Measurements from ENCODE around the gene ZSWIM8. TPM values are rescaled to one million over a fixed set of nuclear protein-coding genes. Genes with fewer than 3 reads are reported as not detected.
A peak's percentile ranks its signal among the peaks of the same experiment; 100 is the strongest.

Gene ZSWIM8
- polyA plus RNA-seq, 2 of the 4 experiments (the other 2 are of a cell fraction) = 24.3 to 44.5 TPM

DNA sequence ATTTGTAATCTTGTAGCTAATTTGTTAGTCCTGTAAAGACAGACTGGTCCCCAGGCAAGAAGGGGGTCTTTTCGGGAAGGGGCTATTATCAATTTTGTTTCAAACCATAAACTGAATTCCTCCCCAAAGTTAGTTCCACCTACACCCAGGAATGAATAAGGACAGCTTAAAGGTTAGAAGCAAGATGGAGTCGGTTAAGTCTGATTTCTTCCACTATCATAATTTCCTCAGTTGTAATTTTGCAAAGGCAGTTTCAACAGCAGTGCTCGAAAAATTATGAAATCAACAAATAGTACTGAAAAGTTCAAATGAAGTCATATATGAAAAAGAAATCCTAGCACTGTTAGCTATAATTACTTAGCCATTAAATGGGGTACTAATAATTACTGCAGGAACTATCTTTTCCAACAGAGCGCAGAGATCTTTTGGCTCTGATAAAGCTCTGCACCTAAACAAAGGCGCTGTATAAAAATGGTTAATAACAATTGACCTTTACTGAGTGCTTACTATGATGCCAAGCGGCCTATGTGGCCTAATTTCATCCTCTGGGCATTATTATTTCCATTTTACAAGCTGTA lies 42.0 kb upstream of the ZSWIM8 start (continued):
- TF ChIP-seq, protein P1, sequence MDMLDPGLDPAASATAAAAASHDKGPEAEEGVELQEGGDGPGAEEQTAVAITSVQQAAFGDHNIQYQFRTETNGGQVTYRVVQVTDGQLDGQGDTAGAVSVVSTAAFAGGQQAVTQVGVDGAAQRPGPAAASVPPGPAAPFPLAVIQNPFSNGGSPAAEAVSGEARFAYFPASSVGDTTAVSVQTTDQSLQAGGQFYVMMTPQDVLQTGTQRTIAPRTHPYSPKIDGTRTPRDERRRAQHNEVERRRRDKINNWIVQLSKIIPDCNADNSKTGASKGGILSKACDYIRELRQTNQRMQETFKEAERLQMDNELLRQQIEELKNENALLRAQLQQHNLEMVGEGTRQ (IDR thresholded peaks at IDR 0.05) = no peak
- TF ChIP-seq, protein P2, sequence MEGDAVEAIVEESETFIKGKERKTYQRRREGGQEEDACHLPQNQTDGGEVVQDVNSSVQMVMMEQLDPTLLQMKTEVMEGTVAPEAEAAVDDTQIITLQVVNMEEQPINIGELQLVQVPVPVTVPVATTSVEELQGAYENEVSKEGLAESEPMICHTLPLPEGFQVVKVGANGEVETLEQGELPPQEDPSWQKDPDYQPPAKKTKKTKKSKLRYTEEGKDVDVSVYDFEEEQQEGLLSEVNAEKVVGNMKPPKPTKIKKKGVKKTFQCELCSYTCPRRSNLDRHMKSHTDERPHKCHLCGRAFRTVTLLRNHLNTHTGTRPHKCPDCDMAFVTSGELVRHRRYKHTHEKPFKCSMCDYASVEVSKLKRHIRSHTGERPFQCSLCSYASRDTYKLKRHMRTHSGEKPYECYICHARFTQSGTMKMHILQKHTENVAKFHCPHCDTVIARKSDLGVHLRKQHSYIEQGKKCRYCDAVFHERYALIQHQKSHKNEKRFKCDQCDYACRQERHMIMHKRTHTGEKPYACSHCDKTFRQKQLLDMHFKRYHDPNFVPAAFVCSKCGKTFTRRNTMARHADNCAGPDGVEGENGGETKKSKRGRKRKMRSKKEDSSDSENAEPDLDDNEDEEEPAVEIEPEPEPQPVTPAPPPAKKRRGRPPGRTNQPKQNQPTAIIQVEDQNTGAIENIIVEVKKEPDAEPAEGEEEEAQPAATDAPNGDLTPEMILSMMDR (IDR thresholded peaks at IDR 0.05) = no peak
- TF ChIP-seq PHF8 (IDR thresholded peaks at IDR 0.05; ENCODE audit: borderline replicate concordance, low read depth) (no peak; the same call in 1 of the 2 replicates), ZSCAN20 (CRISPR knock-in tag; IDR thresholded peaks at IDR 0.05) (peak; percentile 95), CEBPB (IDR thresholded peaks at IDR 0.05) (no peak), ATOH8 (CRISPR knock-in tag; IDR thresholded peaks at IDR 0.05; ENCODE audit: low read depth) (peak; percentile 98), MAZ (IDR thresholded peaks at IDR 0.05; ENCODE audit: borderline replicate concordance, low read depth, low read length) (no peak), NR3C1 (IDR thresholded peaks at IDR 0.05) (no peak), HOXB13 (CRISPR knock-in tag; IDR thresholded peaks at IDR 0.05; ENCODE audit: low read depth) (peak; percentile 98), EHMT2 (IDR thresholded peaks at IDR 0.05; ENCODE audit: low read depth) (no peak), SMC3 (IDR thresholded peaks at IDR 0.05) (no peak), BHLHE40 (IDR thresholded peaks at IDR 0.05; ENCODE audit: low read depth, low read length) (no peak), NFE2L2 (conservative IDR thresholded peaks at IDR 0.05; ENCODE audit: low read length) (no peak), HOXA7 (CRISPR knock-in tag; IDR thresholded peaks at IDR 0.05) (0 out of 2 replicates have a peak, but pooled peaks have one; percentile 79), CHD4 (IDR thresholded peaks at IDR 0.05; ENCODE audit: borderline replicate concordance) (no peak), EP300 (IDR thresholded peaks at IDR 0.05) (no peak), CBX2 (IDR thresholded peaks at IDR 0.05; ENCODE audit: borderline replicate concordance, low read depth) (no peak), PBX3 (IDR thresholded peaks at IDR 0.05) (no peak), EHF (CRISPR knock-in tag; IDR thresholded peaks at IDR 0.05) (peak; percentile 98), FOXS1 (CRISPR knock-in tag; IDR thresholded peaks at IDR 0.05) (peak; percentile 93), JUNB (IDR thresholded peaks at IDR 0.05) (no peak), TP53 (CRISPR knock-in tag; IDR thresholded peaks at IDR 0.05) (peak; percentile 63; the same call in 1 of the 2 replicates), POLR2A (IDR thresholded peaks at IDR 0.05; ENCODE audit: low read length) (no peak), RAD21 (conservative IDR thresholded peaks at IDR 0.05 in 1 of 2, IDR thresholded peaks at IDR 0.05 in 1 of 2) (no peak), RFX5 (IDR thresholded peaks at IDR 0.05) (no peak), MAX (IDR thresholded peaks at IDR 0.05) (no peak), JUN (IDR thresholded peaks at IDR 0.05) (no peak), FOSL2 (IDR thresholded peaks at IDR 0.05) (no peak), FOSL2 (CRISPR knock-in tag; IDR thresholded peaks at IDR 0.05) (peak; percentile 23; the same call in 1 of the 2 replicates), SREBF2 (IDR thresholded peaks at IDR 0.05) (no peak), GATA3 (IDR thresholded peaks at IDR 0.05; ENCODE audit: borderline replicate concordance) (no peak), RCOR1 (IDR thresholded peaks at IDR 0.05; ENCODE audit: low read depth, low read length) (no peak), HOXB5 (CRISPR knock-in tag; IDR thresholded peaks at IDR 0.05) (peak; percentile 85), FOSB (CRISPR knock-in tag; IDR thresholded peaks at IDR 0.05) (0 out of 2 replicates have a peak, but pooled peaks have one; percentile 80), ESRRA (IDR thresholded peaks at IDR 0.05; ENCODE audit: borderline replicate concordance, low read length) (0 out of 2 replicates have a peak, but pooled peaks have one; percentile 1), KDM1A (IDR thresholded peaks at IDR 0.05; ENCODE audit: low read depth) (no peak)
- TF ChIP-seq, protein P3, sequence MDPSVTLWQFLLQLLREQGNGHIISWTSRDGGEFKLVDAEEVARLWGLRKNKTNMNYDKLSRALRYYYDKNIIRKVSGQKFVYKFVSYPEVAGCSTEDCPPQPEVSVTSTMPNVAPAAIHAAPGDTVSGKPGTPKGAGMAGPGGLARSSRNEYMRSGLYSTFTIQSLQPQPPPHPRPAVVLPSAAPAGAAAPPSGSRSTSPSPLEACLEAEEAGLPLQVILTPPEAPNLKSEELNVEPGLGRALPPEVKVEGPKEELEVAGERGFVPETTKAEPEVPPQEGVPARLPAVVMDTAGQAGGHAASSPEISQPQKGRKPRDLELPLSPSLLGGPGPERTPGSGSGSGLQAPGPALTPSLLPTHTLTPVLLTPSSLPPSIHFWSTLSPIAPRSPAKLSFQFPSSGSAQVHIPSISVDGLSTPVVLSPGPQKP (IDR thresholded peaks at IDR 0.05; ENCODE audit: low read depth, low read length) = no peak
- TF ChIP-seq, protein P4, sequence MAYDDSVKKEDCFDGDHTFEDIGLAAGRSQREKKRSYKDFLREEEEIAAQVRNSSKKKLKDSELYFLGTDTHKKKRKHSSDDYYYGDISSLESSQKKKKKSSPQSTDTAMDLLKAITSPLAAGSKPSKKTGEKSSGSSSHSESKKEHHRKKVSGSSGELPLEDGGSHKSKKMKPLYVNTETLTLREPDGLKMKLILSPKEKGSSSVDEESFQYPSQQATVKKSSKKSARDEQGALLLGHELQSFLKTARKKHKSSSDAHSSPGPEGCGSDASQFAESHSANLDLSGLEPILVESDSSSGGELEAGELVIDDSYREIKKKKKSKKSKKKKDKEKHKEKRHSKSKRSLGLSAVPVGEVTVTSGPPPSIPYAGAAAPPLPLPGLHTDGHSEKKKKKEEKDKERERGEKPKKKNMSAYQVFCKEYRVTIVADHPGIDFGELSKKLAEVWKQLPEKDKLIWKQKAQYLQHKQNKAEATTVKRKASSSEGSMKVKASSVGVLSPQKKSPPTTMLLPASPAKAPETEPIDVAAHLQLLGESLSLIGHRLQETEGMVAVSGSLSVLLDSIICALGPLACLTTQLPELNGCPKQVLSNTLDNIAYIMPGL (CRISPR knock-in tag; IDR thresholded peaks at IDR 0.05; ENCODE audit: borderline replicate concordance) = no peak; the same call in 1 of the 2 replicates
